ENCODE data around the gene ITGA7. TPM values are rescaled to one million over a fixed set of nuclear protein-coding genes. Genes with fewer than 3 reads are reported as not detected.

ITGA7 gene
- total RNA-seq, 1 donor from 2014 or later: 43.4 TPM

DNA sequence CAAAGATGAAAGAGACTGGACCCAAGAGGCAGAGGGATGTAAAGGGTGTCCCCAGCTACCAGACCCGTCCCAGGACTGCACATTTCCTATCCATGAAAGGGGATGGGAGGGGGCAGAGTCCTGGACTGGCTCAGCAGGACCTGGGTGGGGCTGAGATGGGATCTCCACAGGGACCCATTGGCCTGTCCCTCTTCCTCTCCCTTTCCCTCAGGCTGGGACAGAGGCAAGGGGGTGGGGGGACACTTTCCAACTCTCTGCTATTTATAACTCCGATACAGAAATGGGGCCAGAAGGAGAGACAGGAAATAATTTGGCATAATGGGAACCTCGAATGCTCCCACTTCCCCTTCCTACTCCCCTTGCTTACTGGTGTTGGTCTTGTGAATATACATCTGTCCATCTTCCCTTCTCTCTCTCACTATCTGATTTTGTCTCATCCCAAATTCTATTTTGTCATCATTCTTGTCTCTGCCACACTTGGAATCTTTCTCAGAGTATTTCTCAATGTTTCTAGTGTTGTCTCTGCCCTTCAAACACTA, 1.1 kb upstream of the ITGA7 start:
- Mint-ChIP-seq H3K4me1 (peaks cover 48% of the 10 kb centered on the region), H3K4me3 (peak overlapping the region; percentile 98), H3K27me3 (ENCODE audit: insufficient read depth, low read depth) (peaks cover 13% of the 10 kb centered on the region), H3K27ac (peak overlapping the region; percentile 9), H3K36me3 (no peaks in the 10 kb centered on the region), H3K9me3 (no peaks in the 10 kb centered on the region)
- H3K36me3 ChIP-seq: no peaks in the 10 kb centered on the region
- H3K9ac ChIP-seq: no peak overlapping the region
- H2AFZ ChIP-seq (replicated peaks): peak overlapping the region; percentile 86
- H3K9me3 ChIP-seq (ENCODE audit: low read depth): no peaks in the 10 kb centered on the region
- peaks cover 29% of the 10 kb centered on the region for H3K4me1 ChIP-seq
- H3K4me3 ChIP-seq: peak overlapping the region; percentile 90
- no peak overlapping the region for H3K27ac ChIP-seq
- H3K79me2 ChIP-seq (ENCODE audit: low read depth): peaks cover 35% of the 10 kb centered on the region
- no peak for DNase-seq (ENCODE audit: low spot score)
- H3K4me2 ChIP-seq: peak overlapping the region; percentile 97
- TF ChIP-seq EZH2phosphoT487 (IDR thresholded peaks at IDR 0.05) (no peak), EZH2 (IDR thresholded peaks at IDR 0.05) (no peak)
- TF ChIP-seq, protein P1, sequence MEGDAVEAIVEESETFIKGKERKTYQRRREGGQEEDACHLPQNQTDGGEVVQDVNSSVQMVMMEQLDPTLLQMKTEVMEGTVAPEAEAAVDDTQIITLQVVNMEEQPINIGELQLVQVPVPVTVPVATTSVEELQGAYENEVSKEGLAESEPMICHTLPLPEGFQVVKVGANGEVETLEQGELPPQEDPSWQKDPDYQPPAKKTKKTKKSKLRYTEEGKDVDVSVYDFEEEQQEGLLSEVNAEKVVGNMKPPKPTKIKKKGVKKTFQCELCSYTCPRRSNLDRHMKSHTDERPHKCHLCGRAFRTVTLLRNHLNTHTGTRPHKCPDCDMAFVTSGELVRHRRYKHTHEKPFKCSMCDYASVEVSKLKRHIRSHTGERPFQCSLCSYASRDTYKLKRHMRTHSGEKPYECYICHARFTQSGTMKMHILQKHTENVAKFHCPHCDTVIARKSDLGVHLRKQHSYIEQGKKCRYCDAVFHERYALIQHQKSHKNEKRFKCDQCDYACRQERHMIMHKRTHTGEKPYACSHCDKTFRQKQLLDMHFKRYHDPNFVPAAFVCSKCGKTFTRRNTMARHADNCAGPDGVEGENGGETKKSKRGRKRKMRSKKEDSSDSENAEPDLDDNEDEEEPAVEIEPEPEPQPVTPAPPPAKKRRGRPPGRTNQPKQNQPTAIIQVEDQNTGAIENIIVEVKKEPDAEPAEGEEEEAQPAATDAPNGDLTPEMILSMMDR (IDR thresholded peaks at IDR 0.05): no peak
- H3F3A ChIP-seq (ENCODE audit: low read depth): peaks cover 14% of the 10 kb centered on the region
- peaks cover 18% of the 10 kb centered on the region for H4K20me1 ChIP-seq (ENCODE audit: low read depth)
- H3K27me3 ChIP-seq: peaks cover 31% of the 10 kb centered on the region

DNA sequence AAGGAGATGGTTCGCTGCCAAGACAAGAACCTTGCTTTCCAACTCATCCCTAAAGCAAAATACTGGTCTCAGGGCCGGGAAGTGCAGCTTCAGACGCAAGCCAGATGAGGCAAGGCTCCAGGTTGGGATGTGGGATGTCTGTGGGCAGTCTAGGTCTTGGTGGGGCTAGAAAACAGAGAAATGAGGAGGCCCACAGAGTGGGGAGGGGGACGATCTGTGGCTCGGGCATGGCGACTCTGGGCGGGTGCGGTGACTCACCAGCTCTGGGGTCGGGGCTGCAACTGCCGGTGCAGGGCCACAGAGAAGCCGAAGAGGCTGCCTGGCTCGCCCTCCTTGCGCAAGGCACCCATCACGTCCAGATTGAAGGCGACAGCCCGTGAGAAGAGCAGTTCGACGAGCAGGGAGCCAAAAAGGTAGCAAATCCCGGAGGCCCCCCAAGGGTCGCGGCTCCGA, 459 bp downstream of the ITGA7 start:
- Mint-ChIP-seq H3K4me1 (peaks cover 52% of the 10 kb centered on the region), H3K27ac (no peak overlapping the region), H3K9me3 (no peaks in the 10 kb centered on the region), H3K36me3 (peaks cover 8% of the 10 kb centered on the region), H3K4me3 (peak overlapping the region; percentile 98), H3K27me3 (ENCODE audit: insufficient read depth, low read depth) (peaks cover 12% of the 10 kb centered on the region)
- peak; percentile 55 for DNase-seq (ENCODE audit: low spot score)
- H3F3A ChIP-seq (ENCODE audit: low read depth): peaks cover 14% of the 10 kb centered on the region
- peaks cover 18% of the 10 kb centered on the region for H4K20me1 ChIP-seq (ENCODE audit: low read depth)
- H3K4me1 ChIP-seq: peaks cover 29% of the 10 kb centered on the region
- peak overlapping the region; percentile 97 for H3K4me2 ChIP-seq
- peak overlapping the region; percentile 82 for H2AFZ ChIP-seq (replicated peaks)
- no peaks in the 10 kb centered on the region for H3K36me3 ChIP-seq
- H3K27me3 ChIP-seq: peaks cover 26% of the 10 kb centered on the region
- no peaks in the 10 kb centered on the region for H3K9me3 ChIP-seq (ENCODE audit: low read depth)
- TF ChIP-seq, protein P1 (IDR thresholded peaks at IDR 0.05): no peak
- TF ChIP-seq EZH2phosphoT487 (IDR thresholded peaks at IDR 0.05): no peak
- no peak for TF ChIP-seq EZH2 (IDR thresholded peaks at IDR 0.05)
- peaks cover 38% of the 10 kb centered on the region for H3K79me2 ChIP-seq (ENCODE audit: low read depth)
- peak overlapping the region; percentile 48 for H3K9ac ChIP-seq
- H3K27ac ChIP-seq: no peak overlapping the region
- peak overlapping the region; percentile 90 for H3K4me3 ChIP-seq

DNA sequence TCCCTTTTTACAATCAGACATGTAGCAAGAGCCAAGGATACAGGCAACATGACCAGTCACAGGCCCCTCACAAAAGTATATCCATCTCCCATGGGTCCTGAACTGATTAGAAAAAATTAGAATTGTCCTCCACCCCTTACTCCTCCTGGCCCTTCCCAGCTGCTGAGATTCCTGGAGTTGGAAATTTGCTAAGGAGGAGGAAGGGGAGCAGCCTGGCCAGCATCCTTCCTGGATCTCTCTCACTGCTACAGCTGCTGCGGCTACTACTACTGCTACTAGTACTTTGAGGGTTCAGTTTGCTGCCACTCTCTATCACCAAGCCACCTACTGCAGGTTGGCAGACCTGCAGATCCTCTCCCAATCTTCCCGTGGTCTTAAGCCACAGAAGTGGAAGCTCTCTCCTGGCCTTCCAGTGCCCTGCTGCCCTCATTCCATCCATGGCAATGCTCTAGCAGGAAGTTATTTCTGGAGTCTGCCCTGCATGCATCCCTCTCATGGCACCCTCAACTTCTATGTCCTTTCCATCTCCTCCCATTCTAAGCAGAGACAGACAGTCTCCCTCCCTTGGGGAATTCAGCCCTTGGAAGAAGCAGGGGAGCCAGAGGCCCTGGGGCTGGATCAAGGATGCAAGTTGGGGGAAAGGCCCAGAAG, 1.0 kb downstream of the ITGA7 start:
- TF ChIP-seq, protein P1 (IDR thresholded peaks at IDR 0.05): no peak
- TF ChIP-seq EZH2phosphoT487 (IDR thresholded peaks at IDR 0.05): no peak
- no peak for TF ChIP-seq EZH2 (IDR thresholded peaks at IDR 0.05)
- peak overlapping the region; percentile 82 for H2AFZ ChIP-seq (replicated peaks)
- Mint-ChIP-seq H3K4me1 (peaks cover 52% of the 10 kb centered on the region), H3K9me3 (no peaks in the 10 kb centered on the region), H3K27ac (no peak overlapping the region), H3K4me3 (peak overlapping the region; percentile 98), H3K36me3 (peaks cover 10% of the 10 kb centered on the region), H3K27me3 (ENCODE audit: insufficient read depth, low read depth) (peaks cover 12% of the 10 kb centered on the region)
- peak overlapping the region; percentile 90 for H3K4me3 ChIP-seq
- H3K27ac ChIP-seq: no peak overlapping the region
- H3K9ac ChIP-seq: peak overlapping the region; percentile 48
- no peaks in the 10 kb centered on the region for H3K36me3 ChIP-seq
- peaks cover 29% of the 10 kb centered on the region for H3K4me1 ChIP-seq
- no peaks in the 10 kb centered on the region for H3K9me3 ChIP-seq (ENCODE audit: low read depth)
- H3K27me3 ChIP-seq: peaks cover 20% of the 10 kb centered on the region
- H3F3A ChIP-seq (ENCODE audit: low read depth): peaks cover 14% of the 10 kb centered on the region
- peaks cover 18% of the 10 kb centered on the region for H4K20me1 ChIP-seq (ENCODE audit: low read depth)
- peaks cover 38% of the 10 kb centered on the region for H3K79me2 ChIP-seq (ENCODE audit: low read depth)
- peak overlapping the region; percentile 97 for H3K4me2 ChIP-seq
- peak; percentile 21 for DNase-seq (ENCODE audit: low spot score)

Measured in neural progenitor cell (in vitro differentiated cells).